GM19240 (cell line): ENCODE results near the gene PLEKHH3.

ENCODE experiments used
- DNase-seq: peaks from one replicate; pipeline ENCODE4 v3.0.0; 2011; ENCODE audit warnings: low spot score; ENCODE audit not compliant: insufficient read length

PLEKHH3 gene

GRCh38 chr17:42676424-42677011 is at the start of gene PLEKHH3:
PLEKHH3 (minus strand) TSS chr17:42676994; CDS start chr17:42676563, 431 bp downstream.
- DNase-seq, result no peak

- DNase-seq, result no peak
These were observed 48.3 kb upstream of the PLEKHH3 start for GRCh38 chr17:42725143-42725542.

- DNase-seq, result no peak
These were observed 46.8 kb upstream of the PLEKHH3 start for GRCh38 chr17:42723636-42724035.

GRCh38 chr17:42720996-42721583 is 44.3 kb upstream of the PLEKHH3 start:
- DNase-seq, result peak; percentile 45

- DNase-seq, result no peak
These were observed 32.8 kb upstream of the PLEKHH3 start for GRCh38 chr17:42709561-42709960.

- no peak for DNase-seq
These were observed 31.8 kb upstream of the PLEKHH3 start for GRCh38 chr17:42708588-42708987.

- DNase-seq, result no peak
These were observed 29.9 kb upstream of the PLEKHH3 start for GRCh38 chr17:42706732-42707131.

- peak; percentile 62 for DNase-seq
These were observed 28.2 kb upstream of the PLEKHH3 start for GRCh38 chr17:42704837-42705494.

GRCh38 chr17:42704490-42704836 is 27.7 kb upstream of the PLEKHH3 start:
- no peak for DNase-seq

GRCh38 chr17:42702446-42702845 is 25.7 kb upstream of the PLEKHH3 start:
- DNase-seq, result no peak

- DNase-seq, result no peak
These were observed 23.9 kb upstream of the PLEKHH3 start for GRCh38 chr17:42700586-42701289.

GRCh38 chr17:42699415-42699740 is 22.6 kb upstream of the PLEKHH3 start:
- DNase-seq, result no peak

GRCh38 chr17:42698736-42699414 is 22.1 kb upstream of the PLEKHH3 start:
- no peak for DNase-seq

- no peak for DNase-seq
These were observed 20.5 kb upstream of the PLEKHH3 start for GRCh38 chr17:42697108-42697811.

GRCh38 chr17:42695500-42695899 is 18.7 kb upstream of the PLEKHH3 start:
- DNase-seq, result no peak

- DNase-seq, result no peak
These were observed 17.7 kb upstream of the PLEKHH3 start for GRCh38 chr17:42694524-42694923.

- no peak for DNase-seq
These were observed 15.7 kb upstream of the PLEKHH3 start for GRCh38 chr17:42692489-42692888.

GRCh38 chr17:42691021-42691545 is 14.3 kb upstream of the PLEKHH3 start:
- no peak for DNase-seq

GRCh38 chr17:42690596-42690995 is 13.8 kb upstream of the PLEKHH3 start:
- DNase-seq, result no peak

- DNase-seq, result no peak
These were observed 11.0 kb upstream of the PLEKHH3 start for GRCh38 chr17:42687707-42688320.
